OCI-LY3 (cell line): ENCODE measurements around the gene ZBTB1.
A peak's percentile ranks its signal among the peaks of the same experiment; 100 is the strongest.

Experiments used
- H2AFZ ChIP-seq: fragments of 200-600, 300-600 bp; shearing (Covaris generic); 2 replicates; pipeline ENCODE4 v1.6.0; 2014; ENCODE audit warnings: antibody characterized with exemption, low read depth, low read length
- H3K27ac ChIP-seq: fragments of 200-600, 300-600 bp; sonication (generic); 2 replicates; pipeline ENCODE4 v1.5.1; 2014; ENCODE audit warnings: mild to moderate bottlenecking, low read length, moderate library complexity, mixed read lengths
- H3K27me3 ChIP-seq: fragments of 200-600, 300-600 bp; sonication (generic); 2 replicates; pipeline ENCODE4 v1.6.1; 2014; ENCODE audit warnings: low read depth, low read length, mixed read lengths
- H3K36me3 ChIP-seq: fragments of 200-600, 300-600 bp; sonication (generic); replicated peaks from 2 replicates; pipeline ENCODE3; 2014; ENCODE audit warnings: low read depth, low read length, mixed read lengths
- H3K4me1 ChIP-seq: fragments of 300-600, 200-600 bp; sonication (generic); 2 replicates; pipeline ENCODE4 v1.6.1; 2014; ENCODE audit warnings: low read length, mixed read lengths
- H3K4me2 ChIP-seq: fragments of 200-600, 300-600 bp; sonication (generic); 2 replicates; pipeline ENCODE4 v1.6.1; 2014; ENCODE audit warnings: low read length, mixed read lengths
- H3K4me3 ChIP-seq: fragments of 300-600, 200-600 bp; sonication (generic); 2 replicates; pipeline ENCODE4 v1.5.1; 2014; ENCODE audit warnings: antibody characterized with exemption, mild to moderate bottlenecking, low read length, moderate library complexity
- H3K79me2 ChIP-seq: fragments of 300-600, 200-600 bp; shearing (Covaris generic); 2 replicates; pipeline ENCODE4 v1.6.1; 2014; ENCODE audit warnings: mild to moderate bottlenecking, low read length, mixed read lengths
- H3K9ac ChIP-seq: fragments of 300-600, 200-600 bp; shearing (Covaris generic); 2 replicates; pipeline ENCODE4 v1.6.0; 2014; ENCODE audit warnings: mild to moderate bottlenecking, low read length, moderate library complexity
- H3K9me3 ChIP-seq: fragments of 200-600, 300-600 bp; shearing (Covaris generic); 2 replicates; pipeline ENCODE4 v1.6.1; 2014; ENCODE audit warnings: low read length, mixed read lengths; ENCODE audit not compliant: insufficient read depth
- H4K20me1 ChIP-seq: fragments of 200-600, 300-600 bp; sonication (generic); 2 replicates; pipeline ENCODE4 v1.6.1; 2016; ENCODE audit warnings: low read length, mixed read lengths; ENCODE audit not compliant: insufficient read depth
- EZH2phosphoT487 ChIP-seq: fragments of 200-600 bp; shearing (Covaris generic); IDR thresholded peaks from 2 replicates; pipeline ENCODE4 v1.6.1; 2018; ENCODE audit warnings: antibody characterized with exemption, mixed run types, low read depth
- TF ChIP-seq, protein P1 (sequence below): fragments of 200-600, 300-600 bp; sonication (generic); IDR thresholded peaks from 2 replicates; pipeline ENCODE4 v1.5.1; 2014; ENCODE audit warnings: antibody characterized with exemption, low read length, low read depth

The ZBTB1 gene

DNA sequence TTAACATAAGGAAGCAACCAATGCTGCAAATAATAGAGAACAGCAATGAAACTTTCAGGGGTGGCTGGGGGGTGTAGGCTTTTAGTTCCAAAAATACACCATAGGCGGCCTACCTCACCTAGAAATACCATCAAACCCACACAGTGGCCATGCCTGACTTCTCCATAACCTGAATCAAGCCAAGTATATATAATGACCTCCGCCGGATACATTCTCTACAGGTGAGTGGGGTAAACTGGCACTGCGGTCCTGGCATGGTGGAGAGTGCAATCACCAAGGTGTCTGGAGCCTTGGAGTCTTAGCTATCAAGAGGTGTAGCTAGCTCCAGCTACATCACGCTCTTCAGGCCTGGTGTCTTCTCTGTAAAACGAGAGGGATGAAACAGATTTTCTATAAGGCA lies 2.1 kb upstream of the ZBTB1 start:
- Histone ChIP-seq H2AFZ (no peak overlapping the region), H3K9ac (peak overlapping the region; percentile 94), H3K4me2 (peak overlapping the region; percentile 97), H4K20me1 (peaks cover 9% of the 10 kb centered on the region; the same call in 1 of the 2 replicates), H3K9me3 (no peaks in the 10 kb centered on the region), H3K27me3 (no peaks in the 10 kb centered on the region), H3K36me3 (peaks cover 16% of the 10 kb centered on the region), H3K27ac (peak overlapping the region; percentile 93), H3K79me2 (peaks cover 94% of the 10 kb centered on the region), H3K4me1 (peaks cover 32% of the 10 kb centered on the region), H3K4me3 (peak overlapping the region; percentile 80)
- no peak for TF ChIP-seq EZH2phosphoT487
- TF ChIP-seq, protein P1, sequence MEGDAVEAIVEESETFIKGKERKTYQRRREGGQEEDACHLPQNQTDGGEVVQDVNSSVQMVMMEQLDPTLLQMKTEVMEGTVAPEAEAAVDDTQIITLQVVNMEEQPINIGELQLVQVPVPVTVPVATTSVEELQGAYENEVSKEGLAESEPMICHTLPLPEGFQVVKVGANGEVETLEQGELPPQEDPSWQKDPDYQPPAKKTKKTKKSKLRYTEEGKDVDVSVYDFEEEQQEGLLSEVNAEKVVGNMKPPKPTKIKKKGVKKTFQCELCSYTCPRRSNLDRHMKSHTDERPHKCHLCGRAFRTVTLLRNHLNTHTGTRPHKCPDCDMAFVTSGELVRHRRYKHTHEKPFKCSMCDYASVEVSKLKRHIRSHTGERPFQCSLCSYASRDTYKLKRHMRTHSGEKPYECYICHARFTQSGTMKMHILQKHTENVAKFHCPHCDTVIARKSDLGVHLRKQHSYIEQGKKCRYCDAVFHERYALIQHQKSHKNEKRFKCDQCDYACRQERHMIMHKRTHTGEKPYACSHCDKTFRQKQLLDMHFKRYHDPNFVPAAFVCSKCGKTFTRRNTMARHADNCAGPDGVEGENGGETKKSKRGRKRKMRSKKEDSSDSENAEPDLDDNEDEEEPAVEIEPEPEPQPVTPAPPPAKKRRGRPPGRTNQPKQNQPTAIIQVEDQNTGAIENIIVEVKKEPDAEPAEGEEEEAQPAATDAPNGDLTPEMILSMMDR = peak; percentile 30

DNA sequence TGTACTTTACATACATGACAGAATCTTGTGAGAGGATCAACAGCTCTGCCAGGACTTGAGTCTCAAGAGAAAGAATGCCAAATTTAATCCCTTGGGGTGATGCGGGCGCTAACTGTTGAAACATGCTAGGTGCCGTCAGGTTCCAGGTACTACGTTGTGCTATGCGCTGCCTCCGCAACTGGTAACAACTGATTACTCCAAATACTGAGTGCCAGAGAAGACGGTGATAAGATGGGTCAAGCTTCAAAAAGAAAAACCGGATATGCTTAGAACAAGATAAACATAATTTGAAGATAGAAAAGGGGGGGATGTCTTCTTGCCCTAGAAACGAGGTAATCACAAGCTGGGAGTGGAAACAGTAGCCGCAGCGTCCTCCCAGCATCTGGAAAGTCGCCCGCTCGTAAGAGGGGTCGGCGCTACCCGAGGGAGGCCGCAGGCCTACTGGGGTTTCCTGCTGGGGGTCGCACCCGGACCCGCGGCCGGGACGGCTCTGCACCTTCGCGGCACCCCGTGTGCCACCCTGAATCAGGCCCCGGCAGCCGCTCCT lies 1.6 kb upstream of the ZBTB1 start:
- peak overlapping the region; percentile 50; the same call in 1 of the 2 replicates for H2AFZ ChIP-seq
- TF ChIP-seq, protein P1 = no peak
- TF ChIP-seq EZH2phosphoT487 = no peak
- H3K4me2 ChIP-seq = peak overlapping the region; percentile 97

DNA sequence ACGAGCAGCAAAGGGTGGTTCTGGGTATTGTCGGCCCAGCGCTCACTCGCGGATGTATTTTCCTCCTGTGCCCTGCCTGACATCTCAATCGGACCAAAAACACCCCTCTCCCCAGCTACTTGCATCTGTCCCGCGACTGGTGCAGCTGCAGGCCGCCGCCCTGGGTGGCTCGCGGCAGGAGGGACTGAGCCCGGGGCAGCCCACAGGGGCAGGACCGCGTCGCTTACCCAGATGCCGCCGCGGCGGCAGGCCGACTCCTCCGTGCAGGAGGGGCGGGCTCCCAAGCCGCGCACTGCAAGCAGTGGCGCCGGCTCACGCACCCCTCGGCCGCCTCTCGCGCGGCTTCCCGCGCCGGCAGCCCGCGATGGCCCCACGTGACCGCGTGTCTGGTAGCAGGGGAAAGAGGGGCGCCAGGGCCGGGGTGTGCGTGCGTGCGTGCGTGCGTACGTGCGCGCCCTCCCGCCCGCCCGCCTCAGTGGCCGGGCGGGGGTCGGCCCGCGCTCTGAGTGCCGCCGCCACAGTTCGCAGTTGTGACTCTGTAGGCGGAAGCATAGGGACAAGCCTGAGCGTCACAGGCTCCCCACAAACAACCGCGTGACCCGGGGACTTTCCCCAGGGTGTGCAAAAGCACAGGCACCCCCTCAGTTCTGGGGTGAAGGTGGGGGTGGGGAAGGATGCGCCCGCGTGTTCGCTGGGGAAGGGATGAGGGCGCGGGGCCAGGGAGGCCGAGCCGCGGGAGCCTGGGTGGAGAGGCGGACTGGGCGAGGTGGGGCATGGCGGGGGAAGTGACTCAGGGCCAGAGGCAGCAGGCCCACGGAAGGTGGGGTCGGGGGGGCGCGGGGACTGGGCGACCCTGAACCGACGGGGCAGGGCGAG lies 898 bp upstream of the ZBTB1 start, which contains the start of gene ZBTB25:
Gene ZBTB25, minus strand, starts transcription at position 405 of the 876 bp plus-strand sequence. CDS start 13,305 bp downstream, outside the sequence.
- peaks cover 42% of the 10 kb centered on the region for H3K4me1 ChIP-seq

More for the DNA sequence above, 1.6 kb upstream of the ZBTB1 start:
- Histone ChIP-seq H3K79me2 (peaks cover 94% of the 10 kb centered on the region), H3K4me3 (peak overlapping the region; percentile 80), H3K27me3 (no peaks in the 10 kb centered on the region), H3K4me1 (peaks cover 37% of the 10 kb centered on the region), H3K27ac (peak overlapping the region; percentile 93), H4K20me1 (peaks cover 9% of the 10 kb centered on the region; the same call in 1 of the 2 replicates), H3K9ac (peak overlapping the region; percentile 94), H3K9me3 (no peaks in the 10 kb centered on the region), H3K36me3 (peaks cover 11% of the 10 kb centered on the region)

More for the DNA sequence above, 898 bp upstream of the ZBTB1 start, which contains the start of gene ZBTB25:
- H3K9me3 ChIP-seq = no peaks in the 10 kb centered on the region
- peaks cover 10% of the 10 kb centered on the region for H3K36me3 ChIP-seq
- peak within 1 kb of the TSS; percentile 93 for H3K27ac ChIP-seq
- H3K4me3 ChIP-seq = peak within 1 kb of the TSS; percentile 80
- H3K27me3 ChIP-seq = no peaks in the 10 kb centered on the region
- peaks cover 10% of the 10 kb centered on the region for H4K20me1 ChIP-seq
- no peak for TF ChIP-seq EZH2phosphoT487
- TF ChIP-seq, protein P1 = no peak
- peaks cover 97% of the 10 kb centered on the region for H3K79me2 ChIP-seq
- H3K4me2 ChIP-seq = peak within 1 kb of the TSS; percentile 97
- peak within 1 kb of the TSS; percentile 50; the same call in 1 of the 2 replicates for H2AFZ ChIP-seq
- H3K9ac ChIP-seq = peak within 1 kb of the TSS; percentile 94
